BJ (cell line): ENCODE data around the gene PROM2. TPM values are rescaled to one million over a fixed set of nuclear protein-coding genes. Genes with fewer than 3 reads are reported as not detected.
"Not testable (repeated sequence)": the region's sequence is repeated elsewhere in the genome, so short reads cannot be mapped to it uniquely, and the experiment has no call there.

Experiments used
- CTCF ChIA-PET: fragments of 350-600 bp; formaldehyde crosslinking; extraction: SDS; loops from one replicate; lab custom pipeline; 2021; ENCODE audit warnings: antibody characterized with exemption, inconsistent platforms; lab: Yijun Ruan, JAX
- POLR2A ChIA-PET: fragments of 300-600 bp; sonication (Branson Sonifier 250); formaldehyde crosslinking; extraction: SDS; loops from one replicate; lab custom pipeline; 2021; ENCODE audit warnings: antibody characterized with exemption; lab: Charles Lee
- DNase-seq: peaks from one replicate; pipeline ENCODE4 v3.0.0-alpha.2; 2011; ENCODE audit warnings: low read depth
- H3K27me3 ChIP-seq: 2 replicates; pipeline ENCODE4 v1.6.0; 2011; ENCODE audit warnings: low read length; ENCODE audit not compliant: control insufficient read depth, insufficient read depth
- H3K36me3 ChIP-seq: 2 replicates; pipeline ENCODE4 v1.5.1; 2011; ENCODE audit warnings: low read length; ENCODE audit not compliant: control insufficient read depth, insufficient read depth
- H3K4me3 ChIP-seq: 2 replicates; pipeline ENCODE4 v1.5.1; 2011; ENCODE audit warnings: low read depth, mild to moderate bottlenecking, control low read depth, low read length
- CTCF ChIP-seq: IDR thresholded peaks from 2 replicates; pipeline ENCODE4 v1.5.1; 2011; ENCODE audit warnings: low read depth, mild to moderate bottlenecking, control low read depth, inconsistent platforms, low read length, moderate library complexity; ENCODE audit not compliant: insufficient read depth
- polyA plus RNA-seq: library from polyadenylated mRNA; depleted of rRNA; stranded (reverse); fragments of >200 nt; gene quantifications from 2 replicates; pipeline ENCODE4 v1.2.3, GENCODE V29; 2011

The PROM2 gene
- polyA plus RNA-seq, 1 experiment, result 0.50 TPM

GRCh38 chr2:95269036-95269680, 5.1 kb upstream of the PROM2 start:
- Histone ChIP-seq H3K36me3 (no peaks in the 10 kb centered on the region), H3K27me3 (peaks cover 2% of the 10 kb centered on the region), H3K4me3 (no peak overlapping the region)
- ChIA-PET CTCF (no interaction called here), POLR2A (no interaction called here)
- no peak for TF ChIP-seq CTCF
- no peak for DNase-seq

- DNase-seq, H3K27me3 ChIP-seq, H3K4me3 ChIP-seq, H3K36me3 ChIP-seq, POLR2A ChIA-PET, CTCF ChIA-PET: not testable (repeated sequence)
Measured at GRCh38 chr2:95269745-95270144, 4.5 kb upstream of the PROM2 start.

- H3K27me3 ChIP-seq, result no peaks in the 10 kb centered on the region; the same call in none of the 2 replicates
- CTCF ChIA-PET, result no interaction called here
- no peak for TF ChIP-seq CTCF
- H3K36me3 ChIP-seq, result no peaks in the 10 kb centered on the region
- no peak overlapping the region for H3K4me3 ChIP-seq
- POLR2A ChIA-PET, result no interaction called here
- DNase-seq, result no peak
Measured at GRCh38 chr2:95270541-95271081, 3.6 kb upstream of the PROM2 start.

GRCh38 chr2:95271381-95271971, 2.8 kb upstream of the PROM2 start:
- Histone ChIP-seq H3K27me3 (no peaks in the 10 kb centered on the region; the same call in 1 of the 2 replicates), H3K36me3 (no peaks in the 10 kb centered on the region), H3K4me3 (no peak overlapping the region)
- ChIA-PET CTCF (no interaction called here), POLR2A (no interaction called here)
- DNase-seq, result no peak
- TF ChIP-seq CTCF, result no peak

- POLR2A ChIA-PET, result no interaction called here
- no peaks in the 10 kb centered on the region for H3K36me3 ChIP-seq
- CTCF ChIA-PET, result no interaction called here
- no peak for TF ChIP-seq CTCF
- DNase-seq, result no peak
- H3K27me3 ChIP-seq, result no peaks in the 10 kb centered on the region; the same call in 1 of the 2 replicates
- H3K4me3 ChIP-seq, result no peak overlapping the region
Measured at GRCh38 chr2:95272299-95272751, 1.9 kb upstream of the PROM2 start.
